Activated T-cell treated with anti-CD3 and anti-CD28 coated beads, Interleukin-2, amount 50 U/mL, for 72 hours (primary cell): ENCODE results near the gene VPS29. TPM values are rescaled to one million over a fixed set of nuclear protein-coding genes. Genes with fewer than 3 reads are reported as not detected.
"Not testable (repeated sequence)": the region's sequence is repeated elsewhere in the genome, so short reads cannot be mapped to it uniquely, and the experiment has no call there.

Source experiments
- ATAC-seq, 2 donors: fragments of 150-1000 bp; cut with Tn5 transposase; replicated peaks in 1 of 2; 2 replicates each; pipeline ENCODE4 v1.10.0; 2021; ENCODE audit warnings: moderate library complexity in 2 of 2, mild to moderate bottlenecking in 1 of 2
- DNase-seq, 2 donors: peaks; one replicate each; pipeline ENCODE4 v3.0.0; 2021 to 2022; ENCODE audit warnings: mixed read lengths in 1 of 2
- H3K27ac Mint-ChIP-seq: one replicate; pipeline ENCODE4 v1.8.0; 2022; ENCODE audit warnings: mild to moderate bottlenecking, moderate library complexity, mixed read lengths
- H3K27me3 Mint-ChIP-seq: one replicate; pipeline ENCODE4 v1.8.0; 2022; ENCODE audit warnings: low read depth, mixed read lengths
- H3K36me3 Mint-ChIP-seq, 2 donors: one replicate each; pipeline ENCODE4 v1.8.0; 2022; ENCODE audit warnings: mixed read lengths in 2 of 2, mild to moderate bottlenecking in 1 of 2; ENCODE audit not compliant: insufficient read depth in 2 of 2
- H3K4me1 Mint-ChIP-seq: one replicate; pipeline ENCODE4 v1.8.0; 2022; ENCODE audit warnings: low read depth, mixed read lengths
- H3K4me3 Mint-ChIP-seq, 2 donors: one replicate each; pipeline ENCODE4 v1.8.0; 2022; ENCODE audit warnings: mild to moderate bottlenecking in 2 of 2, mixed read lengths in 2 of 2, moderate library complexity in 2 of 2
- H3K9me3 Mint-ChIP-seq, 2 donors: one replicate each; pipeline ENCODE4 v1.8.0; 2022; ENCODE audit warnings: mixed read lengths in 2 of 2
- total RNA-seq, 2 donors: library from RNA; stranded (reverse); gene quantifications; one replicate each; pipeline ENCODE4 v1.2.3, GENCODE V29; 2022

The VPS29 gene
- total RNA-seq, 2 donors from 2014 or later, result 98.2 to 104 TPM

DNA sequence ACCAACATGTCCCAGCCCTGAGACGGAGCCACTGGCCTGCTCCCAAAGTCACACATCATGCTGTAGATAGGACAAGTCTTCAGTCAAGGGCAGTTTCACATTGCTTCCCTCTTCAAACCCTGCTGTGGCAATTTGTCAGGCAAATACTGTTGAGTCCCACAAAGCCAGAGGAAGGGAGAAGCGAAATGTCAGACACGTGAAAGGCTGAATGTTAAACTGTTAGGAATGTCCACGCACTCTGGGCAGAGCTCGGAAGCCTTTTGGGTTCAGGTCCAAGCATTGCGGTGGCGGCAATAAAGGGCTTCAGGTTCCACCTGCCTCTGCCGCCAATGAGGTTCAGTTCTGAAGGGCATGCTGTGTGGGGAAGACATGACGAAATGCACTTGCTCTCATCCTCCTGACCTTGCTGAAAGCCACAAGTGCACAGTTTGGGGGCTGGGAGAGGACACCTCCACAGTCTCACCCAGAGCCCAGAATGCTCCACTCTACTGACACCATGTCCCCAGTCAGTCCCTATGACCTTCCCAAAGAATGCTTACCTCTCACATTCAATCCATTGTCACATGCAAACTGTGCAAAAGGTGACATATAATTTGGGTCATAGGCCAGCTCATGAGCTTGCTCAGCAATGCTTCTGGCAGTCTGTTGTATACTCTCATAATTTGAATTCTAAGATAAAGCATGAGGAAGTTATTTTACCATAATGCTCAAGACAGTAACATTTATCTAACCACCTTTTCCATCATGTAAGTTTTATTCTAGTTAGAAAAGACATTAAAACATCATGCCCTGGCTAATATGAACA is 35.9 kb upstream of the VPS29 start:
- Mint-ChIP-seq H3K36me3 (peaks cover 3 to 31% of the 10 kb centered on the region in 2 donors), H3K27ac (peak overlapping the region; percentile 83), H3K27me3 (no peaks in the 10 kb centered on the region), H3K4me1 (peaks cover 22% of the 10 kb centered on the region), H3K4me3 (no peak overlapping the region), H3K9me3 (no peaks in the 10 kb centered on the region)
- ATAC-seq (no peak), DNase-seq (no peak)

DNA sequence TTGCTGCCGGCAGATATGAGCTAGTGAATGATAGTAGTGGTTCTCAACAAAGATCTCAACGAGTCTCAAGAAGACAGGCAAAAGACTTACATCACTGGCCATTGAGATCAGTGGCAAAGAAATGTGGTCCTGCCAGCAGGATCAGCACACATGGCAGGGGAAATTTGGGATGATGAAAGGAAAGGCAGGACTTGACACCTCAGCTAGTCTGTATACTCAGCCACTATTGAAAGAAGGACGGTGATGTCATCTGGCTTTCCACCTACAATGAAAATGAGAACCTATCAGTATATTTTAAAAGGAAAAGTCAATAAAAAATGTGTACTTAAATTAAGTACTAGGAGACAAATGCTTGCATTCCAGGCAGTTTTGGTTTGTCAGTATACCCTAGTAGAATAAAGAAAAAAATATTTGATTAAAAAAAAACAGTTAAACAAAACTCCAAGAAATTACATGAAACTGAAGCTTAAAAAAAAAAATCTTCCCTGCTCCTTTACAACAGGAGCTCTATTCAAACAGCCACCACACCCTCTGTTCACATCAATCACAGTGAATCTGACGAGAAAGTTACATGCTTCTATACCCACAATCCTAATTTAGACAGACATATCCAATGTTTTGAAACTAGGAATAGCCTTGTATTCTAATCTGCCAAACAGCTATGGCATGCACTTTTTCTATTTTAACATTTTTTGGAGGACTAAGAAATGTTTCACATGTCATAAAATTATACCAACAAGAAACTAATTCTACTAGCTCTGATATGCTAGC is 35.1 kb upstream of the VPS29 start:
- H3K9me3 Mint-ChIP-seq, result no peaks in the 10 kb centered on the region
- DNase-seq (no peak), ATAC-seq (no peak)
- no peak overlapping the region for H3K4me3 Mint-ChIP-seq
- no peaks in the 10 kb centered on the region for H3K27me3 Mint-ChIP-seq
- H3K27ac Mint-ChIP-seq, result peak overlapping the region; percentile 83
- H3K36me3 Mint-ChIP-seq, result peaks cover 3 to 25% of the 10 kb centered on the region in 2 donors
- H3K4me1 Mint-ChIP-seq, result peaks cover 22% of the 10 kb centered on the region

DNA sequence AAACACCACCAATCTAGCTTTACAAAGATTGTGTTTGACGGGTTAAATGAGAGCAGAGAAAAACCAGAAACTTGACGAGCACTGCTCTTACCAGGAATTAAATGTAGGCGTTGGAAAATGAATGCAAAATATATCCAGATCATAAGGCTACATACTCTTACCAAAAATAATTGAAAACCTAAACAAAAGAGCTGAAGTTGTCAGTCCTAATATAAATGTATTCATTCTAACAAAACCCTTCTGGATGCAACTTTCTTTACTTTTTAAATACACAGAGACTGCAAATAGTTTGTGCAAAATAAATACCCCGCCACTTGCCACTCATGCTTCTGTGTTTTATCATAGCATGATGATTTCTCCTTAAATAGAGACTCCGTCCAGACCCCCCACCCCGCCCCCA is 32.9 kb upstream of the VPS29 start:
- H3K4me1 Mint-ChIP-seq, result peaks cover 27% of the 10 kb centered on the region
- peaks cover 3 to 26% of the 10 kb centered on the region in 2 donors for H3K36me3 Mint-ChIP-seq
- no peak overlapping the region for H3K27ac Mint-ChIP-seq
- no peaks in the 10 kb centered on the region for H3K9me3 Mint-ChIP-seq
- no peak overlapping the region for H3K4me3 Mint-ChIP-seq
- ATAC-seq (no peak), DNase-seq (no peak)
- H3K27me3 Mint-ChIP-seq, result no peaks in the 10 kb centered on the region

DNA sequence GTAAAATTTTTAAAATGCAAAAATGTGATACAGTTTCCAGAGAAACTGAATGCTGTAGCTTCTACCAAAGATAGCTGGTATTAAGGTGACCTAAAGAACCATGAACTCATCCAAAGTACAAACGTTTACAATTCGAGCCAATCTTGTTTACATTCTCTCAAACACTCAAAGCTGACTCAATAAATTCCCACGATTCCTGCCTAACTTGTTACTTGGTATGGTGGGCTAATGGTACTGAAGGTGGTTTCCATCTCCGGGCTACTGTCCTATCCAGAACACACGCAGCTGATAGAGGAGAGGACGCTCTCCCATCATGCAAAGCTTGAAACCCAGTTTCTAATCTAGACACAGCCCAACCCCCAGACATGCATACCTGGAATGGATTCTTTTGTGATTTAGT is 31.7 kb upstream of the VPS29 start:
- DNase-seq (no peak), ATAC-seq (no peak)
- peaks cover 17% of the 10 kb centered on the region for H3K4me1 Mint-ChIP-seq
- peaks cover 3 to 20% of the 10 kb centered on the region in 2 donors for H3K36me3 Mint-ChIP-seq
- no peaks in the 10 kb centered on the region for H3K9me3 Mint-ChIP-seq
- no peaks in the 10 kb centered on the region for H3K27me3 Mint-ChIP-seq
- H3K4me3 Mint-ChIP-seq, result no peak overlapping the region
- H3K27ac Mint-ChIP-seq, result no peak overlapping the region

DNA sequence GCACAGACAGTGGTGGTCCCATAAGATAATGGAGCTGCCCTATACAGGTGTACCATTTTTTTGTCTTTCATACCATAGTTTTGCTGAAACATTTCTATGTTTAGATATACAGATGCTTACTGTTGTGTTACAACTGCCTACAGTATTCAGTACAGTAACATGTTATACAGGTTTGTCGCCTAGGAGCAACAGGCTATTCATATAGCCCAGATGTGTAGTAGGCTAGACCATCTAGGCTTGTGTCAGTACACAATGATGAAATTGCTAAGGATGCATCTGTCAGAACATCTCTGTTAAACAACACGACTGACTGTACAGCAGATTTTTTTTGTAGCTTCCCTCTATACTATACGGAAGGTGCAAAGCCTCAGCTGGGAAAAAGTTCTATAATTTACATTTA is 30.7 kb upstream of the VPS29 start:
- H3K36me3 Mint-ChIP-seq, result peaks cover 3 to 15% of the 10 kb centered on the region in 2 donors
- H3K27me3 Mint-ChIP-seq, result no peaks in the 10 kb centered on the region
- no peak for DNase-seq
- H3K27ac Mint-ChIP-seq, result no peak overlapping the region
- peaks cover 17% of the 10 kb centered on the region for H3K4me1 Mint-ChIP-seq
- H3K9me3 Mint-ChIP-seq, result no peaks in the 10 kb centered on the region
- H3K4me3 Mint-ChIP-seq, result no peak overlapping the region
- ATAC-seq, result no peak

DNA sequence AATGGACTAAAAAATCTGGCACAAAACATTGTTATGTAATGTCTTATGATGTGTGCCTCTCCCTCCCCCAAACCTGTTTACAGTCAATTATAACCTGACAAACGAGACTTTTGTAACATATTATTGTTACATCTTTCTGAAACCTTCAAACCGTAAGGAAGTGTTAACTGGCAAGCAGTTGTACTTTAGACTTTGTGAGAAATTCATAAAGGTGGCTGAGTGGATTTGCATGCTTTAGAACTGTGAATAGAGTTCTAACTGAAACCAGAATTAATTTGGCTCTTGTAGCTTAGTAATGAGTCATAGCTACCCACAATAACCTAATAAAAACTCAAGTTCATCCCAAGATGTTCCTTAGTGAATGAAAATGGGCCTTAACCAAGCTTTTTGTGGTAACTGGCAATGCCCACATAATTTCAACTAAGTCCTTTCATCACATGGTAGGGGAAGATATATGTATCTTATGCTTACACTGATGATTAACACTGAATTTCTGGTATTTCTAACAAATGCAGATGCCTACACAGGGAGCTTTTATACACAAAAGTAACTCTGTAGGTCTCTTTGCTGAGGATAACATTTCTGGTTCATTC is 29.9 kb upstream of the VPS29 start:
- ATAC-seq (peak; percentile 31 to 36), DNase-seq (no peak)
- Mint-ChIP-seq H3K4me3 (no peak overlapping the region), H3K27ac (peak overlapping the region; percentile 10), H3K27me3 (no peaks in the 10 kb centered on the region), H3K4me1 (peaks cover 17% of the 10 kb centered on the region), H3K36me3 (peaks cover 3 to 11% of the 10 kb centered on the region in 2 donors), H3K9me3 (no peaks in the 10 kb centered on the region)

DNA sequence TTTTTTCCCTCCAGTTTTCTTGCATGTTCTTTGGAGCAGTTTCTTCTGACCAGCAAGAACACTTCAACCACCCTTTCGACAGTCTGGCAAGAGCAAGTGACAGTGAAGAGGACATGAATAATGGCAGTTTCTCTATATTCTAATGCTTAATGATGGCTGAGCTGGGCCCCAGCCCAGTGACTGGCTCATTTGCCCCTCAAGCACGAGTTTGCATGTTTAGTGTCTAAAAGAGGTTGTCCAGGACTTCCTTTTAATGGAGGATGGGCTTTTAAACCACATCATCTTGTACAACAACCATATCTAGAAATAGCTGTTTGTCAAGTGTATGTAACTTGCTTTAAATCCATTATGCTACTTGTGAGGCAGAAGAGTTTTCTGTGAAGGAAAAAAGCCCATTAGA is 28.6 kb upstream of the VPS29 start:
- H3K36me3 Mint-ChIP-seq, result peaks cover 3 to 6% of the 10 kb centered on the region in 2 donors

DNA sequence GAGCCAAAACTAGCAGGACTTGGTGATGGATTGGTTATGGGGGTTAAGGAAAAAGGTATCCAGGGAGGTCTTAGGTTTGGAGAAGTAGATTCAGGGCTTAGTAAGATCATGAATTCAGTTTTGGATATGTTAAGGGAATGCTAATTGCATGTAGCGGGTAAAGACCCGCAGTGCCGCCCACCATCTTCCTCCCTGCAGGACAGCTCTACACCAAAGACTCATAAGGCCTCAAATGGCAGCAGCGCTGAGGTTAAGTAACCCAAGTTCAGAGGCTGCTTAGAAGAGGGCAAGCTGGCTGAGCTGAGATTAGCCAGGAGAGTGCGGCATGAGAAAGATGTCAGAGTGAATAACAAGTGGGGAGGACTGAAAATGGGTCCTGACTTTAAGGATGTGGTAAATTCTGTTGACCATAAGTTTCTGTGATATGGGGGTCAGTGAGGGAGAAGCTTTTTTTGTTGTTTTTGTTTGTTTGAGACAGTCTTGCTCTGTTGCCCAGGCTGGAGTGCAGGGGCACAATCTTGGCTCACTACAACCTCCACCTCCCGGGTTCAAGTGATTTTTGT is 26.4 kb upstream of the VPS29 start:
- Mint-ChIP-seq H3K9me3 (no peaks in the 10 kb centered on the region), H3K27ac (no peak overlapping the region), H3K27me3 (no peaks in the 10 kb centered on the region), H3K4me3 (no peak overlapping the region), H3K36me3 (peaks cover 3 to 4% of the 10 kb centered on the region in 2 donors), H3K4me1 (peaks cover 17% of the 10 kb centered on the region)
- peak in 1 of 2 donors; percentile 28 for ATAC-seq
- DNase-seq, result no peak

More for the DNA sequence above, 28.6 kb upstream of the VPS29 start:
- Mint-ChIP-seq H3K9me3 (no peaks in the 10 kb centered on the region), H3K27ac (no peak overlapping the region), H3K4me1 (peaks cover 17% of the 10 kb centered on the region), H3K27me3 (no peaks in the 10 kb centered on the region), H3K4me3 (no peak overlapping the region)
- DNase-seq (no peak), ATAC-seq (no peak)

DNA sequence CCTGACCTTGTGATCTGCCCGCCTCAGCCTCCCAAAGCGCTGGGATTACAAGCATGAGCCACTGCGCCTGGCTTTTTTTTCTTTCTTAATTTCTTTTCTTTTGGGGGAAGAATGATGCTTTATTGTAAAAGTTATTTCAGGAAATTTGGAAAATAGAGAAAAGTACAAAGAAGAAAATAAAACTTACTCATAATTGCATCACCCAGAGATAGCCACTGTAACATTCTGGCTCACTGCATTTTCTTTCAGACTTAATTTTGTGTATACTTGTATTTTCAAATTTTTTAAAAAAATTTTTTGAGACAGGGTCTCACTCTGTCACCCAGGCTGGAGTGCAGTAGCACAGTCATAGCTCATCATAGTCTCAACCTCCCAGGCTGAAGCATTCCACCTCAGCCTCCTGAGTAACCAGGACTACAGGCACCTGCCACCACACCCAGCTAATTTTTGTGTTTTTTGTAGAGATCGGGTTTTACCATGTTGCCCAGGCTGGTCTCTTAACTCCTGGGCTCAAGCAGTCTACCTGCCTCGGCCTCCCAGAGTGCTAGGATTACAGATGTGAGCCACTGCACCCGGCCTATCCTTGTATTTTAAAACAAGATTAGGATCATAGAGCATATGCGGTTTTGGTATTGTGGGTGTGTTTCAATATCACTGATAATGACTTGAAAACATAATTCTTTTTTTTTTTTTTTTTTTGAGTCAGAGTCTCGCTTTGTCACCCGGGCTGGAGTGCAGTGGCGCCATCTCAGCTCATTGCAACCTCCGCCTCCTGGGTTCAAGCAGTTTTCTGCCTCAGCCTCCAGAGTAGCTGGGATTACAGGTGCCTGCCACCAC is 19.2 kb upstream of the VPS29 start:
- H3K27me3 Mint-ChIP-seq, H3K36me3 Mint-ChIP-seq, H3K9me3 Mint-ChIP-seq: not testable (repeated sequence)
- peak; percentile 30 to 37 for DNase-seq
- H3K4me3 Mint-ChIP-seq, result peak overlapping the region; percentile 24 to 33
- H3K4me1 Mint-ChIP-seq, result peaks cover 19% of the 10 kb centered on the region
- ATAC-seq, result peak; percentile 81 to 88
- H3K27ac Mint-ChIP-seq, result peak overlapping the region; percentile 20

DNA sequence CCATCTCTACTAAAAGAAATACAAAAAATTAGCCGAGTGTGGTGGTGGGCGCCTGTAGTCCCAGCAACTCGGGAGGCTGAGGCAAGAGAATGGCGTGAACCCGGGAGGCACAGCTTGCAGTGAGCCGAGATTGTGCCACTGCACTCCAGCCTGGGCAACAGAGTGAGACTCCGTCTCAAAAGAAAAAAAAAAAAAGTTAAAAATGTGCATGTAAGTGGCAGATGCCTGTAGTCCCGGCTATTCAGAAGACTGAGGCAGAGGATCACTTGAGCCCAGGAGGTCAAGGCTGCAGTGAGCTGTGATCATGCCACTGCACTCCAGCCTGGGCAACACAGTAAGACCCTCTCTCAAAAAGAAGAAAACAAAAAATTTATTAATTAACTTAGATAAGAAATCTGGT is 16.1 kb upstream of the VPS29 start:
- DNase-seq, H3K9me3 Mint-ChIP-seq, H3K27me3 Mint-ChIP-seq, ATAC-seq, H3K36me3 Mint-ChIP-seq, H3K27ac Mint-ChIP-seq, H3K4me3 Mint-ChIP-seq: not testable (repeated sequence)
- peaks cover 19% of the 10 kb centered on the region for H3K4me1 Mint-ChIP-seq

DNA sequence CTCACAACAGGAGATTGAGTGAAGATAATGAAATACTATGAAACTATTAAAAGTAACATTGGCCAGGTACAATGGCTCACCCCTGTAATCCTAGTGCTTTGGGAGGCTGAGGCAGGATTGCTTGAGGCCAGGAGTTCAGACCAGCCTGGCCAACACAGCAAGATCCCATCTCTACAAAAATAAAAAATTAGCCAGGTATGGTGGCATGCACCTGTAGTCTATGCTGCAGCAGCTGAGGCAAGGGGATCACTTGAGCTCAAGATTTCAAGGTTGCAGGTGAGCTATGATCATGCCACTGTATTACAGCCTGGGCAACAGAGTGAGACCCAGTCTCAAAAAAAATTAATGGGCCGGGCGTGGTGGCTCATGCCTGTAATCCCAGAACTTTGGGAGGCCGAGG is 15.1 kb upstream of the VPS29 start:
- Mint-ChIP-seq H3K27me3 (no peaks in the 10 kb centered on the region), H3K36me3 (no peaks in the 10 kb centered on the region), H3K27ac (no peak overlapping the region), H3K4me1 (peaks cover 13% of the 10 kb centered on the region), H3K4me3 (no peak overlapping the region), H3K9me3 (no peaks in the 10 kb centered on the region)
- DNase-seq, result no peak
- no peak for ATAC-seq

DNA sequence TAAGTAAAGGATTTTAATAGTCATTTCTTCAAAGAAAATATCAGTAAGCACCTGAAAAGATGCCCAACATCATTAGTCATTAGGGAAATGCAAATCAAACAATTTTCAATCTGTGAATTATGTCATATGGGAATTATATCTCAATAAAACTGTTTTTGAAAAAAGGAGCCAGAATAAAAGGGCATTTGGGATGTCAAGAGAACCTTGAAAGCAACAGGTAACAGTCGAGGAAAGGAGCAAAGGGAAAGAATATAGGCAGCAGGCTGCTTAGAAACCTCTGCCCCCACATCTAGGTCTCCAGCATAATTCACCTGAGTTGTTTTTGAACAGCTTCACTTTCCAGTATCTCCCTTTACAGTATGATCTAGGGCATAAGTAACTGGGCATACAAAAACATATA is 12.5 kb upstream of the VPS29 start:
- H3K27me3 Mint-ChIP-seq, result no peaks in the 10 kb centered on the region
- no peak for DNase-seq
- H3K4me1 Mint-ChIP-seq, result no peaks in the 10 kb centered on the region
- H3K9me3 Mint-ChIP-seq, result no peaks in the 10 kb centered on the region
- no peak overlapping the region for H3K27ac Mint-ChIP-seq
- no peak overlapping the region for H3K4me3 Mint-ChIP-seq
- no peak for ATAC-seq
- no peaks in the 10 kb centered on the region for H3K36me3 Mint-ChIP-seq
